ENCODE results near the gene RHOBTB1. TPM values are rescaled to one million over a fixed set of nuclear protein-coding genes. Genes with fewer than 3 reads are reported as not detected.

RHOBTB1 gene
- total RNA-seq, 2 donors from 2014 or later: 16.7 to 19.6 TPM

GRCh38 chr10:60849217-60849616 lies 94.8 kb downstream of the RHOBTB1 start:
- TF ChIP-seq CTCF (IDR thresholded peaks at IDR 0.05): no peak
- Histone ChIP-seq H3K9me3 (no peaks in the 10 kb centered on the region), H3K4me3 (no peak overlapping the region), H3K4me1 (ENCODE audit: control insufficient read depth in 1 of 2, low read depth in 2 of 2) (peaks cover 7 to 20% of the 10 kb centered on the region in 2 donors), H3K27ac (no peak overlapping the region), H3K27me3 (replicated peaks; ENCODE audit: insufficient read depth) (no peaks in the 10 kb centered on the region), H3K36me3 (no peaks in the 10 kb centered on the region)
- ATAC-seq (ENCODE audit: insufficient number of reproducible peaks, low FRiP score, low read depth) (no peak), DNase-seq (ENCODE audit: low spot score) (no peak)

- Histone ChIP-seq H3K27ac (peak overlapping the region in 1 of 2 donors; percentile 16), H3K4me3 (no peak overlapping the region), H3K27me3 (replicated peaks; ENCODE audit: insufficient read depth) (no peaks in the 10 kb centered on the region), H3K4me1 (ENCODE audit: control insufficient read depth in 1 of 2, low read depth in 2 of 2) (peaks cover 7 to 20% of the 10 kb centered on the region in 2 donors), H3K36me3 (no peaks in the 10 kb centered on the region), H3K9me3 (no peaks in the 10 kb centered on the region)
- DNase-seq (ENCODE audit: low spot score) (no peak), ATAC-seq (ENCODE audit: insufficient number of reproducible peaks, low FRiP score, low read depth) (no peak)
- no peak for TF ChIP-seq CTCF (IDR thresholded peaks at IDR 0.05)
These were observed 95.3 kb downstream of the RHOBTB1 start for GRCh38 chr10:60848680-60849079.

GRCh38 chr10:60848126-60848525 lies 95.9 kb downstream of the RHOBTB1 start:
- no peaks in the 10 kb centered on the region for H3K9me3 ChIP-seq
- H3K4me1 ChIP-seq (ENCODE audit: control insufficient read depth in 1 of 2, low read depth in 2 of 2): peaks cover 7 to 20% of the 10 kb centered on the region in 2 donors
- TF ChIP-seq CTCF (IDR thresholded peaks at IDR 0.05): no peak
- H3K4me3 ChIP-seq: no peak overlapping the region
- peak overlapping the region in 1 of 2 donors; percentile 16 for H3K27ac ChIP-seq
- DNase-seq (ENCODE audit: low spot score) (no peak), ATAC-seq (ENCODE audit: insufficient number of reproducible peaks, low FRiP score, low read depth) (peak; percentile 53)
- no peaks in the 10 kb centered on the region for H3K27me3 ChIP-seq (replicated peaks; ENCODE audit: insufficient read depth)
- no peaks in the 10 kb centered on the region for H3K36me3 ChIP-seq

- H3K36me3 ChIP-seq: no peaks in the 10 kb centered on the region
- TF ChIP-seq CTCF (IDR thresholded peaks at IDR 0.05): no peak
- no peaks in the 10 kb centered on the region for H3K27me3 ChIP-seq (replicated peaks; ENCODE audit: insufficient read depth)
- no peak overlapping the region for H3K4me3 ChIP-seq
- no peaks in the 10 kb centered on the region for H3K9me3 ChIP-seq
- DNase-seq (ENCODE audit: low spot score) (no peak), ATAC-seq (ENCODE audit: insufficient number of reproducible peaks, low FRiP score, low read depth) (no peak)
- no peak overlapping the region for H3K27ac ChIP-seq
- H3K4me1 ChIP-seq (ENCODE audit: control insufficient read depth in 1 of 2, low read depth in 2 of 2): peaks cover 7 to 20% of the 10 kb centered on the region in 2 donors
These were observed 97.8 kb downstream of the RHOBTB1 start for GRCh38 chr10:60846173-60846572.

- ATAC-seq (ENCODE audit: insufficient number of reproducible peaks, low FRiP score, low read depth) (no peak), DNase-seq (ENCODE audit: low spot score) (no peak)
- Histone ChIP-seq H3K4me1 (ENCODE audit: control insufficient read depth in 1 of 2, low read depth in 2 of 2) (peaks cover 7 to 20% of the 10 kb centered on the region in 2 donors), H3K27me3 (replicated peaks; ENCODE audit: insufficient read depth) (no peaks in the 10 kb centered on the region), H3K9me3 (no peaks in the 10 kb centered on the region), H3K36me3 (no peaks in the 10 kb centered on the region), H3K4me3 (no peak overlapping the region), H3K27ac (no peak overlapping the region)
- no peak for TF ChIP-seq CTCF (IDR thresholded peaks at IDR 0.05)
These were observed 98.9 kb downstream of the RHOBTB1 start for GRCh38 chr10:60845038-60845437.

Measured in thoracic aorta (tissue), 2 donors.